ENCODE measurements around the gene TMBIM1.

- no peak for TF ChIP-seq CTCF (IDR thresholded peaks at IDR 0.05)
- TF ChIP-seq POLR2A (IDR thresholded peaks at IDR 0.05): no peak
These were observed 13.6 kb downstream of the TMBIM1 start for GRCh38 chr2:218278531-218279360.

Data from tibial nerve (tissue), 3 donors.